CD14-positive monocyte (primary cell): ENCODE results near the gene FHOD3. TPM values are rescaled to one million over a fixed set of nuclear protein-coding genes. Genes with fewer than 3 reads are reported as not detected.

Source experiments
- DNase-seq, 3 donors: peaks; one replicate each; pipeline ENCODE4 v3.0.0-alpha.2; 2011 to 2022
- H2AFZ ChIP-seq: 2 replicates; pipeline ENCODE4 v1.6.0; 2012; ENCODE audit warnings: mild to moderate bottlenecking, low read depth, low read length, inconsistent platforms; ENCODE audit not compliant: insufficient read depth, poor library complexity, severe bottlenecking
- H3K27ac ChIP-seq, 2 donors: 1 replicate in 1 of 2; 2 replicates in 1 of 2; pipeline ENCODE4 v1.5.1; 2012 to 2013; ENCODE audit warnings: low read length in 2 of 2, control low read depth in 1 of 2, inconsistent platforms in 1 of 2, low read depth in 1 of 2, mild to moderate bottlenecking in 1 of 2
- H3K27me3 ChIP-seq, 2 donors: one replicate each; pipeline versions ENCODE4 v1.6.0 to v1.6.1; 2011 to 2013; ENCODE audit warnings: low read length in 2 of 2; ENCODE audit not compliant: control insufficient read depth in 2 of 2, insufficient read depth in 2 of 2
- H3K36me3 ChIP-seq, 2 donors: replicated peaks in 1 of 2; 1 replicate in 1 of 2; 2 replicates in 1 of 2; pipeline versions ENCODE4 v1.5.1 to v1.6.1; 2012 to 2013; ENCODE audit warnings: low read length in 2 of 2, control low read depth in 1 of 2, inconsistent platforms in 1 of 2, mild to moderate bottlenecking in 1 of 2; ENCODE audit not compliant: insufficient read depth in 2 of 2, control insufficient read depth in 1 of 2
- H3K4me1 ChIP-seq, 2 donors: 1 replicate in 1 of 2; 2 replicates in 1 of 2; pipeline versions ENCODE4 v1.5.1 to v1.6.1; 2012 to 2013; ENCODE audit warnings: low read length in 2 of 2, control low read depth in 1 of 2, inconsistent platforms in 1 of 2, mild to moderate bottlenecking in 1 of 2, moderate library complexity in 1 of 2; ENCODE audit not compliant: insufficient read depth in 2 of 2, control insufficient read depth in 1 of 2
- H3K4me2 ChIP-seq: replicated peaks from 2 replicates; pipeline ENCODE3; 2012; ENCODE audit warnings: low read length, moderate library complexity, mild to moderate bottlenecking; ENCODE audit not compliant: poor library complexity, severe bottlenecking; ENCODE audit errors: extremely low read depth
- H3K4me3 ChIP-seq, 3 experiments: fragments of 200-600 bp in 1 of 3; sonication (generic) in 1 of 3; replicated peaks in 1 of 3; 1 replicate in 2 of 3; 2 replicates in 1 of 3; pipeline ENCODE4 v1.5.1; 2011 to 2013; ENCODE audit warnings: low read length in 3 of 3, mild to moderate bottlenecking in 3 of 3, control low read depth in 2 of 3, low read depth in 2 of 3, inconsistent platforms in 1 of 3, moderate library complexity in 1 of 3
- H3K79me2 ChIP-seq: 2 replicates; pipeline ENCODE4 v1.6.0; 2012; ENCODE audit warnings: mild to moderate bottlenecking, control low read depth, inconsistent platforms, low read length, moderate library complexity; ENCODE audit not compliant: insufficient read depth
- H3K9ac ChIP-seq: 2 replicates; pipeline ENCODE4 v1.6.0; 2017; ENCODE audit warnings: low read length, mild to moderate bottlenecking; ENCODE audit not compliant: insufficient read depth, poor library complexity, severe bottlenecking
- H3K9me3 ChIP-seq, 2 donors: replicated peaks in 1 of 2; 1 replicate in 1 of 2; 2 replicates in 1 of 2; pipeline versions ENCODE4 v1.5.1 to v1.6.1; 2012 to 2013; ENCODE audit warnings: low read length in 2 of 2, control low read depth in 1 of 2; ENCODE audit not compliant: control insufficient read depth in 1 of 2, insufficient read depth in 1 of 2
- H4K20me1 ChIP-seq: 2 replicates; pipeline ENCODE4 v1.6.0; 2012; ENCODE audit warnings: mild to moderate bottlenecking, low read length, control low read depth, moderate library complexity; ENCODE audit not compliant: insufficient read depth
- H3K27ac Mint-ChIP-seq, 7 donors: one replicate each; pipeline ENCODE4 v1.8.0; 2020; ENCODE audit warnings: mild to moderate bottlenecking in 7 of 7, mixed read lengths in 7 of 7, moderate library complexity in 6 of 7, inconsistent platforms in 2 of 7
- H3K27me3 Mint-ChIP-seq, 3 donors: one replicate each; pipeline ENCODE4 v1.8.0; 2021 to 2022; ENCODE audit warnings: low read depth in 3 of 3, mild to moderate bottlenecking in 3 of 3, mixed read lengths in 3 of 3, moderate library complexity in 3 of 3, inconsistent platforms in 1 of 3
- H3K36me3 Mint-ChIP-seq, 2 donors: one replicate each; pipeline ENCODE4 v1.8.0; 2020; ENCODE audit warnings: mixed read lengths in 2 of 2, inconsistent platforms in 1 of 2, mild to moderate bottlenecking in 1 of 2
- H3K4me1 Mint-ChIP-seq: one replicate; pipeline ENCODE4 v1.8.0; 2020; ENCODE audit warnings: mild to moderate bottlenecking, mixed read lengths
- H3K4me3 Mint-ChIP-seq, 2 donors: one replicate each; pipeline ENCODE4 v1.8.0; 2020; ENCODE audit warnings: mild to moderate bottlenecking in 2 of 2, mixed read lengths in 2 of 2, moderate library complexity in 1 of 2
- H3K9me3 Mint-ChIP-seq, 7 donors: one replicate each; pipeline ENCODE4 v1.8.0; 2020 to 2022; ENCODE audit warnings: mixed read lengths in 7 of 7, mild to moderate bottlenecking in 6 of 7, moderate library complexity in 6 of 7, inconsistent platforms in 2 of 7
- CTCF ChIP-seq: fragments of 200-600 bp; IDR thresholded peaks from one replicate; pipeline ENCODE4 v1.8.0; 2022; ENCODE audit warnings: antibody characterized with exemption, mild to moderate bottlenecking
- WGBS: methylation state at CpG from one replicate; pipeline ENCODE4 v1.1.5; 2013; ENCODE audit warnings: missing lambda C conversion rate; ENCODE audit not compliant: insufficient coverage; 5-methylcytosine and 5-hydroxymethylcytosine counted together
- intact Hi-C, 2 donors: fragments of 100-400 bp; cut with micrococcal nuclease; formaldehyde crosslinking; loops; one replicate each; pipeline versions ENCODE4 v1.15.0 to v1.15.1; 2023
- polyA plus RNA-seq, 3 donors: library from polyadenylated mRNA; depleted of rRNA in 1 of 3; unstranded in 2 of 3; stranded (reverse) in 1 of 3; fragments of 300-500 nt in 2 of 3; fragments of >200 nt in 1 of 3; fragmentation: Illumina TruSeq in 2 of 3; gene quantifications; 1 replicate in 2 of 3; 2 replicates in 1 of 3; pipeline ENCODE4 v1.2.3, GENCODE V29; 2012 to 2021

FHOD3 gene
- polyA plus RNA-seq, 3 donors: not detected

- Histone ChIP-seq H3K36me3 (no peaks in the 10 kb centered on the region), H3K4me1 (peaks cover 0 to 12% of the 10 kb centered on the region in 2 donors), H3K4me3 (no peak overlapping the region), H2AFZ (no peak overlapping the region), H3K27ac (no peak overlapping the region), H3K4me2 (no peak overlapping the region), H3K9me3 (peaks cover 0 to 14% of the 10 kb centered on the region in 2 donors), H3K27me3 (peaks cover 59 to 73% of the 10 kb centered on the region in 2 donors), H3K79me2 (no peaks in the 10 kb centered on the region), H4K20me1 (no peaks in the 10 kb centered on the region), H3K9ac (no peak overlapping the region)
- 100% methylated on average over 5 of the region's 6 CpGs for WGBS
- H3K4me3 Mint-ChIP-seq: no peak overlapping the region
- no peaks in the 10 kb centered on the region for H3K4me1 Mint-ChIP-seq
- H3K36me3 Mint-ChIP-seq: no peaks in the 10 kb centered on the region
- no peak for TF ChIP-seq CTCF
- peaks cover 0 to 4% (median 0%) of the 10 kb centered on the region in 7 donors for H3K9me3 Mint-ChIP-seq
- peaks cover 34 to 62% (median 39%) of the 10 kb centered on the region in 3 donors for H3K27me3 Mint-ChIP-seq
- intact Hi-C loops: no loop called here
- DNase-seq: no peak
- H3K27ac Mint-ChIP-seq: no peak overlapping the region
Measured at GRCh38 chr18:36300211-36300610, 2.7 kb downstream of the FHOD3 start.

- DNase-seq: no peak
- Histone ChIP-seq H3K9ac (no peak overlapping the region), H3K4me3 (no peak overlapping the region), H3K79me2 (no peaks in the 10 kb centered on the region), H3K9me3 (peaks cover 0 to 10% of the 10 kb centered on the region in 2 donors), H3K27ac (no peak overlapping the region), H3K4me1 (peaks cover 0 to 7% of the 10 kb centered on the region in 2 donors), H3K27me3 (peaks cover 46 to 58% of the 10 kb centered on the region in 2 donors), H3K36me3 (no peaks in the 10 kb centered on the region), H2AFZ (no peak overlapping the region), H3K4me2 (no peak overlapping the region), H4K20me1 (no peaks in the 10 kb centered on the region)
- 74% methylated on average over 4 of the region's 5 CpGs for WGBS
- no peaks in the 10 kb centered on the region for H3K36me3 Mint-ChIP-seq
- peaks cover 37 to 73% (median 46%) of the 10 kb centered on the region in 3 donors for H3K27me3 Mint-ChIP-seq
- peaks cover 0 to 4% (median 0%) of the 10 kb centered on the region in 7 donors for H3K9me3 Mint-ChIP-seq
- no peak overlapping the region for H3K27ac Mint-ChIP-seq
- no peak for TF ChIP-seq CTCF
- H3K4me3 Mint-ChIP-seq: no peak overlapping the region
- intact Hi-C loops: no loop called here
- H3K4me1 Mint-ChIP-seq: no peaks in the 10 kb centered on the region
Measured at GRCh38 chr18:36301884-36302283, 4.4 kb downstream of the FHOD3 start.
